COLO668 (cell line): ENCODE data around the gene PLBD1.

Source experiments
- DNase-seq: peaks from one replicate; lab custom pipeline; 2025; ENCODE audit not compliant: unreplicated experiment; lab: John Stamatoyannopoulos, UW

Gene PLBD1

GRCh38 chr12:14510574-14510973, 57.1 kb downstream of the PLBD1 start:
- no peak for DNase-seq

DNA sequence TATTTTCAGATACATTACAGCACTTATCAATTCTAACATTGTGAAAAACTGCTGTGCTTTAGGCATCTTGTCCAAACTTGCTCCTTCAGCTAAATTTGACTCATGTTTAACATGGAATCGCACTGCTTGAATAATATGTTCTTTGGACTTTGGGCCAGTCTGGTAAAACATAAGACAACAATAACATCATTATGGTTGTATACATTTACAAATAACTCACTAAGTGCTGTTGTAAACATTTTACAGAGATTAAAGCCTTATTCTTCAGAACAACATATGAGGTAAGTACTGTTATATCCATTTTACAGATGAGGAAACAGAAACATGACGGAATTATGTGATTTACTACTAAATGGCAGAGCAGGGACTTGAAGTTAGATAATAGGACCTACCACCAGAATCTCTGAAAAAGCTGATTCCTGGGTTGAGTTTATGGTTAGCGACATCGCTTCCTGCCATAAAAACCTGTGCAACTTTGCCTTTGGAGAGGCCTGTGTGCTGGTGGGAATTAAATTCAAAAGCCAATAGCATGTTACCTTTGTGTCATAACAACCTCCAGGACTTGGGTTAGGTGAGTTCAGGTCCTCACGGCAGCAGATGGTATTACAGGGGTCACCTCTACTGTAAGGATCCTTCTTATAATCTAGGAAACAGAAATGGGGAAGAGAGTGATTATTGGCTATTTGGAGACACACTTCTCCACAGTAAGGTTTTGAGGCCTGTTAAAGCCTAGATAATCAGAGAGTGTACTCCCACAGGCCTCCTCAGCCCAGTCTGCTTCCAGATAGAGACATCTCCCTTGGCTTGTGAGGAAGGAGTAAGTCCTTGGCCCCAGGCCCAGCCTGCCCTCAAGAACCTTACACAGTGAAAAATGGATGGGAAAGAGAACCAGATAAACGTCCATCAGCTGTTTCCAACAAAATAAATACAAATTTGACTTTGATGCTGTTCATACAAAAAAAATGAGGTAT, 61.8 kb downstream of the PLBD1 start:
- no peak for DNase-seq

DNA sequence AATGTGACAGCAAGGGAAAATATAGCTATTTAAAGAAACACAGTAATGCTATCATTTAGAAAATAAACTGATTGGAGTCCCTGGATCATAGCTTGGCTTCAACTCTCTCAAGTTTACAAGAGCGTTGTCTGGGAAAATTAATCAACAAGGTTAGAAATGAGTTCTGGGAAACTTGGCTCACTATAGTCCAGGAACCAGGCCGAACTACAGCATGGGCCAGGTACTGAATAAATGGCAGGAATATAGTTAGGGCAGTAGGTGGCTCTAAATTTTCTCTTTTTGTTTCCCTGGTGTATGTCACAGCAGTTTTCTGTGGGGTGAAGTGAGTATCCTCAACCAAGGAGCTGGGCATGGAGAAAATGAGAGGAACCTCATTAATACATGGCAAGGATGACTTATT, 72.4 kb downstream of the PLBD1 start:
- no peak for DNase-seq

DNA sequence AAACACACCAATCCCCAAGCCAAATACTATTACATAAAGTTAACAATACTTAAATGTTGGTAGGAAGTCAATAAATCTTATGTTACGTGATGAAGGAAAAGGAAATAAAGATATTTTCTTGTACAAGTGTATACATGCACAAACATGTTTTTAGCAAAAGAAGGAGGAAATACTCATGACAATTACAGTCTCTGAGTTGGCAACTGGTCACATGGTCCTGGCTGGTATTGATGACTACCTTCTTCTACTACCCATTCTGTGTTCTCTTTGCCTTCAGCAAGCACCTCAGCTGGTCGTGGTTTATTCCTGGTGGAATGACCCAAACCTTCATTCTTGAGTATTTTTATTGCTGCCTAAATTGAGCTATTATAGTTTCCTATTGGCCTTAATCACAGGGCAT, 84.8 kb downstream of the PLBD1 start:
- no peak for DNase-seq

DNA sequence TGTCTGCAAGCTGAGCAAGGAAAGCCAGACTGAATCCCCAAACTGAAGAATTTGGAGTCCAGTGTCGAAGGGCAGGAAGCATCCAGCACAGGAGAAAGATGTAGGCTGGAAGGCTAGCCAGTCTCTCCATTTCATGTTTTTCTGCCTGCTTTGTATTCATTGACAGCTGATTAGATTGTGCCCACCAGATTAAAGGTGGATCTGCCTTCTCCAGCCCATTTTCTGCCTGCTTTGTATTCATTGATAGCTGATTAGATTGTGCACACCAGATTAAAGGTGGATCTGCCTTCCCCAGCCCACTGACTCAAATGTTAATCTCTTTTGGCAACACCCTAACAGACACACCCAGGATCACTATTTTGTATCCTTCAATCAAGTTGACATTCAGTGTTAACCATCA, 85.3 kb downstream of the PLBD1 start:
- DNase-seq = no peak

GRCh38 chr12:14481201-14481600, 86.5 kb downstream of the PLBD1 start:
- no peak for DNase-seq

DNA sequence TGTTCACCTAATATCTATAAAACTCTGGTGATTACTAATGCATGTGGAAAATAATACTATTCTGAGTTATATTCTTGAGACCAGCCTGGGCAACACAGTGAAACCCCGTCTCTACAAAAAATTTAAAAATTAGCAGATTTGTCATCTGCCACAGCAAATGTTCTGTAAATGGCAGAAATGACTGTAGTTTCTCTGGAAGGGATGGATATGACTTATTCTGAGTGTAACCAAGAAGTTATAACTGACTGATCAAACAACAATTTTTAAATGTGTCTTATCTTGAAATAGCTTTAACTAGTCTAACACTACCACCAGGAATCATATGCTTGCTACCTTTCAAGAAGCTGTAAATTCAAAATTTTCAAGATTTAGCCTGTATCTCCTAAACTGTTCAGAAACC, 88.7 kb downstream of the PLBD1 start:
- no peak for DNase-seq

DNA sequence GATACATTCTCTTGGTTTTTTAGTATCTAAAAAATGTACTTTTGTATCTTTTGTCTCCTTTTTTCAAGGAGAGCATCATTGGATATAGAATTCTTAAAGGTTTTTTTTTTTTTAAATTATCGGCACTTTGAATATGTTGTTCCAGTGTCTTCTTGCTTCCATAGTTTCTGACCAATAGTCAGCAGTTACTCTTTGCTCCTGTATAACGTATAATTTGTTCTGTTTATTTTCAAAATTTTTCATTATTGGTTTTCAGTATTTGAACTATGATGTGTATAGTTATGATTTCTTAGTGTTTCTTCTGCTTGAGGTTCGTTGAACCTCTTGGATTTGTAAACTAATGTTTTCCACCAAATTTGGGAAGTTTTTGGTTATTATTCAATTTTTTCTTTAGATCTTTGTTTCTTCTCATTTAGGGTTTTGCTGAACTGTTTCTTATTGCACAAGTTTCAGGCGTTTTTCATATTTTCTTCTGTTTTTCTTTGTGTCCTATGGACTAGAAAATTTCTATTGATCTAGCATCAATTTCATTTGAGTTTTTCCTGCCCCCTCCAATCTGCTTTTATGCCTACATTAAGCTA, 93.9 kb downstream of the PLBD1 start:
- DNase-seq = no peak

GRCh38 chr12:14471497-14471896, 96.2 kb downstream of the PLBD1 start:
- no peak for DNase-seq

DNA sequence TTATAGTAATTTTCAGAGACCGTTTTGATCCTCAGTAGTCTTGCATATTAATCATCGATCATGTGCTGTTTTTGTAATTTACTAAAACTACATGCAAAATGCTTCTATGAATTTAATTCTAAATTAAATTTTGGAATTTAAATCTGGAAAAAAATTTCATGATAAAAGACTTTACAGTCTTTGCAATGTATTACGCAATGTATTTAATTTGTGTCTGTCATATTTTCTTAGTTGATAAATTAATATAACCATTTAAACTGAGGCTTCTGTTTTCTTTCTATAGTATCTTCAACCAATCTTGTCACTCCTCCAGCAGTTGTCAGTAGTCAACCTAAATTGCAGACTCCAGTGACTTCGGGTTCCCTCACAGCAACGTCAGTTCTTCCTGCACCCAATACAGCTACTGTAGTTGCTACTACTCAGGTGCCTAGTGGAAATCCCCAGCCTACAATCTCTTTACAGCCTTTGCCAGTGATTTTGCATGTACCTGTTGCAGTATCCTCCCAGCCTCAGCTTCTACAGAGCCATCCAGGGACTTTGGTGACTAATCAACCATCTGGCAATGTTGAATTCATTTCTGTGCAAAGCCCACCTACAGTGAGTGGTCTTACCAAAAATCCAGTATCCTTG, 107.4 kb downstream of the PLBD1 start:
- no peak for DNase-seq

GRCh38 chr12:14454098-14454907, 113.4 kb downstream of the PLBD1 start:
- DNase-seq = no peak
